Mucosa of descending colon (tissue), 3 donors: ENCODE data around the gene PIK3R5. TPM values are rescaled to one million over a fixed set of nuclear protein-coding genes. Genes with fewer than 3 reads are reported as not detected.

Experiments used
- ATAC-seq: fragments of 200-7000 bp; cut with Tn5 transposase; one replicate; pipeline ENCODE4 v1.9.1; 2020; ENCODE audit warnings: mild to moderate bottlenecking, moderate library complexity
- DNase-seq, 3 donors: peaks; one replicate each; pipeline ENCODE4 v3.0.0-alpha.2; 2020
- H3K36me3 ChIP-seq: fragments of 200-600 bp; one replicate; pipeline ENCODE4 v1.8.0; 2021; ENCODE audit warnings: low read depth, mild to moderate bottlenecking
- H3K4me1 ChIP-seq: fragments of 200-600 bp; one replicate; pipeline ENCODE4 v1.8.0; 2021; ENCODE audit warnings: low read depth, mild to moderate bottlenecking
- H3K4me3 ChIP-seq: fragments of 200-600 bp; one replicate; pipeline ENCODE4 v1.8.0; 2021; ENCODE audit warnings: mild to moderate bottlenecking
- H3K9me3 ChIP-seq: fragments of 200-600 bp; one replicate; pipeline ENCODE4 v1.8.0; 2021; ENCODE audit warnings: mild to moderate bottlenecking
- CTCF ChIP-seq: fragments of 200-600 bp; IDR thresholded peaks from one replicate; pipeline ENCODE4 v1.8.0; 2022; ENCODE audit warnings: antibody characterized with exemption, mild to moderate bottlenecking
- intact Hi-C, 2 donors: fragments of 100-400 bp; cut with DNase I in 1 of 2; cut with micrococcal nuclease in 1 of 2; formaldehyde crosslinking; loops; one replicate each; pipeline versions ENCODE4 v1.11.0 to v1.11.1; 2022; cut with DNase I, micrococcal nuclease
- total RNA-seq, 3 donors: library from RNA; stranded (reverse); fragmentation: NEBNext Ultra II Directional in 2 of 3; extraction: Animal tissue kit (Norgen Biotek cat#: 25700) in 2 of 3; gene quantifications; one replicate each; pipeline versions ENCODE4 v1.2.1 to v1.2.4, GENCODE V29; 2021 to 2023
- donor health status: DM: no; HTN: no; CAD: no; lungs with moderate emphysema.
- donor health status: DM: no; HTN: no; CAD: no.
- donor health status: DM: no; HTN: yes; CAD: no.

Gene PIK3R5
- total RNA-seq, 3 donors from 2014 or later, result 2.7 to 10.4 (median 6.8) TPM

- intact Hi-C loops, result loop anchor here in 1 of 2 donors (5.0 kb wide), 1 partner anchor 86 kb away; no protein-coding TSS in a partner anchor
- no peak for ATAC-seq
Measured at GRCh38 chr17:8948462-8948861, 17.0 kb downstream of the PIK3R5 start.

DNA sequence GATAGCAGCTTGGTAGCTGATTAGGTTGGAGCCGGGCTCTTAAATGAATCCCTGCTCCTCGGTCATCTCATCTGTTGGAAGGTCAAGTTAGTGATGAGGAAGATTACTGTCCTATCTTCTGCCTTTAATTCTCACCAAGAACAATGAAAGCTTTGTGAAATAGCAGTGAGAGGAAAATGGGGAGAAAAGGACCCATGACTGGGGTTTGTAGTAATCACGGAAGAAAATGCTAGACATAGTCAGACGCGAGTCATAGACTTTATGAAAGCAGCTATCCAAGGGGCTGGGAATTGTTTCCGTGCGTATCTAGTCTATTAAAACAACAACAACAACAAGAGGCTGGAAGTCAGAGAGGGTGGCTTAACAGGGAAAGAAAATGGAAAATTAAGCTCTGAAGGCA is 18.3 kb downstream of the PIK3R5 start:
- intact Hi-C loops, result loop anchor here in 1 of 2 donors (5.0 kb wide), 1 partner anchor 85 kb away; no protein-coding TSS in a partner anchor
- DNase-seq, result no peak
- Histone ChIP-seq H3K4me3 (no peak overlapping the region), H3K4me1 (no peaks in the 10 kb centered on the region), H3K36me3 (no peaks in the 10 kb centered on the region), H3K9me3 (no peaks in the 10 kb centered on the region)
- no peak for ATAC-seq
- TF ChIP-seq CTCF, result no peak

More at GRCh38 chr17:8948462-8948861, 17.0 kb downstream of the PIK3R5 start:
- DNase-seq, result no peak
- no peaks in the 10 kb centered on the region for H3K4me1 ChIP-seq
- no peak for TF ChIP-seq CTCF
- no peaks in the 10 kb centered on the region for H3K9me3 ChIP-seq
- H3K4me3 ChIP-seq, result no peak overlapping the region
- H3K36me3 ChIP-seq, result no peaks in the 10 kb centered on the region

DNA sequence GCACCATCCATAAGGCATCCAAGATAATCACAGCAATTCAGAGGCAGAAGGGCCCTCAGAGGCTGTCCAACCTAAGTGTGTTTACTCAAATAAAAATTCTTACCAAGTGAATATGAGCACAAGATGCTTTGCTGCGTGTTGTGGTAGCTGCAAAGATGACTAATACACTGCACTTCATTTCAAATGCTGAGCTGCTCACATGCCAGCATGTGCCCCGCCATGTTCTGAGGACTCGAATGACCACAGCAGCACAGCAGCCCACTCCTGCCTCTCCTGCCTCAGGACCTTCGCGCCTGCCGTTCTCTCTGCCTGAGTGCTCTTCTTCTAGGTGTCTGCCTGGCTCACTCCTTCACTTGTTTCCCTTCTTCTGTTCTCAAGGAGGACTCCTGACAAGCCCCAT is 19.0 kb downstream of the PIK3R5 start:
- H3K4me3 ChIP-seq, result no peak overlapping the region
- intact Hi-C loops, result loop anchor here in 1 of 2 donors (5.0 kb wide), 1 partner anchor 84 kb away; no protein-coding TSS in a partner anchor
- no peak for TF ChIP-seq CTCF
- no peaks in the 10 kb centered on the region for H3K36me3 ChIP-seq
- H3K9me3 ChIP-seq, result no peaks in the 10 kb centered on the region
- H3K4me1 ChIP-seq, result no peaks in the 10 kb centered on the region
- ATAC-seq (no peak), DNase-seq (no peak)

DNA sequence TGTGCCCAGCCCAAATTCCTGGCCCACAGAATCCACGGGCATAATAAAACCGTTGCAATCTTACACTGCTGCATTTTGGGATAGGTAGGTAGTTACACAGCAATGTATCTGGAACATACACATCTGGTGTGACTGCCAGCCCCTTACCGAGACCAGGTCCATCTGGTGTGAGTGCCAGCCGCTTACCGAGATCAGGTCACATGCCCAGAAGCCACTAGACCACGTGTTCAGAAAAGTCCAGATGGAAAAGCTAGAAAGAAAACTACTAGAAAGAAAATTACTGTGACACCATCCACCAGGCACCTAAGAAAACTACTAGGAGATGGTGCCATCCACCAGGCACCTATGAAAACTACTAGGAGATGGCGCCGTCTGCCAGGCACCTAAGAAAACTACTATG is 19.4 kb downstream of the PIK3R5 start:
- H3K36me3 ChIP-seq, result no peaks in the 10 kb centered on the region
- intact Hi-C loops, result loop anchor here in 1 of 2 donors (5.0 kb wide), 1 partner anchor 84 kb away; no protein-coding TSS in a partner anchor
- no peaks in the 10 kb centered on the region for H3K9me3 ChIP-seq
- no peak overlapping the region for H3K4me3 ChIP-seq
- no peaks in the 10 kb centered on the region for H3K4me1 ChIP-seq
- DNase-seq, result no peak
- no peak for TF ChIP-seq CTCF
- ATAC-seq, result no peak

GRCh38 chr17:8944748-8945147 is 20.8 kb downstream of the PIK3R5 start:
- H3K4me3 ChIP-seq, result no peak overlapping the region
- TF ChIP-seq CTCF, result no peak
- no peaks in the 10 kb centered on the region for H3K4me1 ChIP-seq
- H3K9me3 ChIP-seq, result no peaks in the 10 kb centered on the region
- ATAC-seq (no peak), DNase-seq (no peak)
- intact Hi-C loops, result loop anchor here in 1 of 2 donors (5.0 kb wide), 1 partner anchor 82 kb away; no protein-coding TSS in a partner anchor
- no peaks in the 10 kb centered on the region for H3K36me3 ChIP-seq

DNA sequence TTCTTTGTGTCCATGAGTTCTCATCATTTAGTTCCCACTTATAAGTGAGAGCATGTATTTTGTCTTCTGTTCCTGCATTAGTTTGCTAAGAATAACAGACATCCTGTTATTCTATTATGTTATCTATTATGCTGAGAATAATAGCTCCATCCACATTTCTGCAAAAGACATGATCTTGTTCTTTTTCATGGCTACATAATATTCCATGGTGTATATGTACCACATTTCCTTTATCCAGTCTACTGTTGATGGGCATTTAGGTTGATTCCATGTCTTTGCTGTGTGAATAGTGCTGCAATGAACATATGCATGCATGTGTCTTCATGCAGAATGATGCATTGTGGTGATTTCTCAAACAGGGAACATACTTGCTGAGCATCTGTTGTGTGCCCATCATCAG is 21.4 kb downstream of the PIK3R5 start:
- DNase-seq (no peak), ATAC-seq (no peak)
- TF ChIP-seq CTCF, result no peak
- Histone ChIP-seq H3K36me3 (no peaks in the 10 kb centered on the region), H3K4me1 (no peaks in the 10 kb centered on the region), H3K4me3 (no peak overlapping the region), H3K9me3 (no peaks in the 10 kb centered on the region)
- intact Hi-C loops, result no loop called here
